ENCODE measurements around the gene DPP4.

DPP4 gene

GRCh38 chr2:162018530-162018929 is 55.5 kb downstream of the DPP4 start:
- Histone ChIP-seq H4K5ac (ENCODE audit: low read length) (no peak overlapping the region), H3K36me3 (ENCODE audit: control insufficient read depth, insufficient read depth, low read length) (no peaks in the 10 kb centered on the region), H4K8ac (ENCODE audit: low read depth, low read length) (no peak overlapping the region), H2BK5ac (ENCODE audit: low read length) (no peak overlapping the region), H3K9ac (ENCODE audit: low read length) (no peak overlapping the region), H3K4ac (ENCODE audit: low read depth, low read length) (no peak overlapping the region), H2AK5ac (ENCODE audit: low read length) (no peak overlapping the region), H3K79me1 (ENCODE audit: low read length) (no peaks in the 10 kb centered on the region), H3K56ac (ENCODE audit: low read length) (no peak overlapping the region), H2BK120ac (ENCODE audit: low read depth, low read length) (no peak overlapping the region), H3K18ac (ENCODE audit: low read length) (no peak overlapping the region), H3K27ac (ENCODE audit: low read depth, low read length) (no peak overlapping the region), H3K23ac (ENCODE audit: low read length) (no peak overlapping the region), H3K4me3 (ENCODE audit: low read length) (no peak overlapping the region), H2BK15ac (replicated peaks; ENCODE audit: low read depth) (no peak overlapping the region), H3K79me2 (ENCODE audit: control insufficient read depth, insufficient read depth, low read length) (no peaks in the 10 kb centered on the region), H3K4me1 (ENCODE audit: control insufficient read depth, low read depth, low read length) (no peaks in the 10 kb centered on the region), H3K4me2 (ENCODE audit: low read length) (no peak overlapping the region), H3K27me3 (ENCODE audit: insufficient read depth, low read length, poor library complexity) (no peaks in the 10 kb centered on the region)
- WGBS (ENCODE audit: extremely low coverage, insufficient coverage, low lambda C conversion rate): no CpG with 5 or more reads among the region's 8 CpGs
- no peak for DNase-seq

GRCh38 chr2:162017233-162017632 is 56.8 kb downstream of the DPP4 start:
- no peak overlapping the region for H3K27ac ChIP-seq (ENCODE audit: low read depth, low read length)
- no peak overlapping the region for H2BK120ac ChIP-seq (ENCODE audit: low read depth, low read length)
- H3K27me3 ChIP-seq (ENCODE audit: insufficient read depth, low read length, poor library complexity): no peaks in the 10 kb centered on the region
- no peak overlapping the region for H3K18ac ChIP-seq (ENCODE audit: low read length)
- WGBS (ENCODE audit: extremely low coverage, insufficient coverage, low lambda C conversion rate): no CpG with 5 or more reads among the region's 3 CpGs
- H3K23ac ChIP-seq (ENCODE audit: low read length): no peak overlapping the region
- H3K4me1 ChIP-seq (ENCODE audit: control insufficient read depth, low read depth, low read length): no peaks in the 10 kb centered on the region
- H3K56ac ChIP-seq (ENCODE audit: low read length): no peak overlapping the region
- H3K36me3 ChIP-seq (ENCODE audit: control insufficient read depth, insufficient read depth, low read length): no peaks in the 10 kb centered on the region
- no peak overlapping the region for H3K4ac ChIP-seq (ENCODE audit: low read depth, low read length)
- H4K5ac ChIP-seq (ENCODE audit: low read length): no peak overlapping the region
- H3K79me2 ChIP-seq (ENCODE audit: control insufficient read depth, insufficient read depth, low read length): no peaks in the 10 kb centered on the region
- H3K9ac ChIP-seq (ENCODE audit: low read length): no peak overlapping the region
- DNase-seq: no peak
- H3K4me2 ChIP-seq (ENCODE audit: low read length): no peak overlapping the region
- no peak overlapping the region for H2BK5ac ChIP-seq (ENCODE audit: low read length)
- H4K8ac ChIP-seq (ENCODE audit: low read depth, low read length): no peak overlapping the region
- H3K79me1 ChIP-seq (ENCODE audit: low read length): no peaks in the 10 kb centered on the region
- H2BK15ac ChIP-seq (replicated peaks; ENCODE audit: low read depth): no peak overlapping the region
- H2AK5ac ChIP-seq (ENCODE audit: low read length): no peak overlapping the region
- no peak overlapping the region for H3K4me3 ChIP-seq (ENCODE audit: low read length)

- Histone ChIP-seq H3K4me3 (ENCODE audit: low read length) (no peak overlapping the region), H3K9ac (ENCODE audit: low read length) (no peak overlapping the region), H3K56ac (ENCODE audit: low read length) (no peak overlapping the region), H3K4ac (ENCODE audit: low read depth, low read length) (no peak overlapping the region), H3K4me1 (ENCODE audit: control insufficient read depth, low read depth, low read length) (no peaks in the 10 kb centered on the region), H2AK5ac (ENCODE audit: low read length) (no peak overlapping the region), H3K4me2 (ENCODE audit: low read length) (no peak overlapping the region), H3K27me3 (ENCODE audit: insufficient read depth, low read length, poor library complexity) (no peaks in the 10 kb centered on the region), H4K5ac (ENCODE audit: low read length) (no peak overlapping the region), H3K79me1 (ENCODE audit: low read length) (no peaks in the 10 kb centered on the region), H2BK15ac (replicated peaks; ENCODE audit: low read depth) (no peak overlapping the region), H3K18ac (ENCODE audit: low read length) (no peak overlapping the region), H3K36me3 (ENCODE audit: control insufficient read depth, insufficient read depth, low read length) (no peaks in the 10 kb centered on the region), H4K8ac (ENCODE audit: low read depth, low read length) (no peak overlapping the region), H3K23ac (ENCODE audit: low read length) (no peak overlapping the region), H2BK5ac (ENCODE audit: low read length) (no peak overlapping the region), H2BK120ac (ENCODE audit: low read depth, low read length) (no peak overlapping the region), H3K27ac (ENCODE audit: low read depth, low read length) (no peak overlapping the region), H3K79me2 (ENCODE audit: control insufficient read depth, insufficient read depth, low read length) (no peaks in the 10 kb centered on the region)
- WGBS (ENCODE audit: extremely low coverage, insufficient coverage, low lambda C conversion rate): no CpG with 5 or more reads among the region's 2 CpGs
- no peak for DNase-seq
Measured at GRCh38 chr2:162016080-162016479, 57.9 kb downstream of the DPP4 start.

GRCh38 chr2:162014751-162015150 is 59.3 kb downstream of the DPP4 start:
- Histone ChIP-seq H3K27ac (ENCODE audit: low read depth, low read length) (no peak overlapping the region), H2BK120ac (ENCODE audit: low read depth, low read length) (no peak overlapping the region), H2BK15ac (replicated peaks; ENCODE audit: low read depth) (no peak overlapping the region), H3K4me2 (ENCODE audit: low read length) (no peak overlapping the region), H3K4ac (ENCODE audit: low read depth, low read length) (no peak overlapping the region), H3K18ac (ENCODE audit: low read length) (no peak overlapping the region), H3K79me1 (ENCODE audit: low read length) (no peaks in the 10 kb centered on the region), H3K23ac (ENCODE audit: low read length) (no peak overlapping the region), H4K8ac (ENCODE audit: low read depth, low read length) (no peak overlapping the region), H4K5ac (ENCODE audit: low read length) (no peak overlapping the region), H2BK5ac (ENCODE audit: low read length) (no peak overlapping the region), H3K56ac (ENCODE audit: low read length) (no peak overlapping the region), H3K36me3 (ENCODE audit: control insufficient read depth, insufficient read depth, low read length) (no peaks in the 10 kb centered on the region), H3K4me1 (ENCODE audit: control insufficient read depth, low read depth, low read length) (no peaks in the 10 kb centered on the region), H3K27me3 (ENCODE audit: insufficient read depth, low read length, poor library complexity) (no peaks in the 10 kb centered on the region), H2AK5ac (ENCODE audit: low read length) (no peak overlapping the region), H3K9ac (ENCODE audit: low read length) (no peak overlapping the region), H3K79me2 (ENCODE audit: control insufficient read depth, insufficient read depth, low read length) (no peaks in the 10 kb centered on the region), H3K4me3 (ENCODE audit: low read length) (no peak overlapping the region)
- WGBS (ENCODE audit: extremely low coverage, insufficient coverage, low lambda C conversion rate): no CpG with 5 or more reads among the region's 6 CpGs
- DNase-seq: no peak

DNA sequence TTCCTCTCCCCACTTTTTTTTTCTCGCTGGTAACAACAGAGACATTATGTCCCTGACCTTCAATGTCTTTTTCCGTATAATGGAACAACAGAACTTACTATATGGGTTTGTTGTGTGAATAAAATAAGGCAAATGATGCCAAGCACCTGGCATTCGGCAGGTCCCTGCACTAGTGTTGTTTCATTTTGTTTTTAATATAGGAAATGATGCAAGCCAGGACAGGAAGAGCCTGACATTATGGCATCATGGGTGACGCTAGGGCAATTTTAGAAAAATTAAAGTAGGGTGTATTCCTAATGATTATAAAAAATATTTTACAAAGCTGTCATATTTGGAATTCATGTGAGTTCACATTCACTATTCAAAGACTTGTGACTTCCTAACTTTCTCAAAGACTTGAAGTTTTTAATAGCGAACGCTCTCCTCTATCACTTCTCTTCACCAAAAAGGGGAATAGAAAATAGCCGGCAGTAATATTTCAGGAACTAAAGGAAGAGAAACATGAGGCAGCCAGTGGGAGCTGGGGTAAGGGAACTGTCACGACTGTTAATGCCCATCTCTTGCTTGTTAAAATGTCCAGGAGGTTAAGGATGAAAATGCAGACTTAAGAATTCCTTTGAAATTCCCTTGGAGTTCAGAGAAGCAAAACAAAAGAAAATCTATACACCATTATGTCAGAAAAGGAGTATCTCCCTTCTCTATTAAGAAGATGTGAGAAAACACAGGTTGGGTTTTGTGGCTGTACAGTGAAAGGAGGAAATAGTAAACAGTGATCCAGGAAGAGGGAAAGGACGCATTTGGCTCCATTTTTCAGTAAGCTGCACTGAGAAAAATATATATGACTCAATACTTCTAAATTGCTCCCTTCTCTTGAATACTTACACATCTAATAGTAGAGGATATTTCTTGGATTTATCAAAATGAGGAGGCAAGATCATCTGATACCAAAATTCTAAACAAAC is 60.2 kb downstream of the DPP4 start:
- H3K56ac ChIP-seq (ENCODE audit: low read length): no peak overlapping the region
- H3K4me3 ChIP-seq (ENCODE audit: low read length): no peak overlapping the region
- H3K23ac ChIP-seq (ENCODE audit: low read length): no peak overlapping the region
- H3K27me3 ChIP-seq (ENCODE audit: insufficient read depth, low read length, poor library complexity): no peaks in the 10 kb centered on the region
- H3K18ac ChIP-seq (ENCODE audit: low read length): no peak overlapping the region
- H3K36me3 ChIP-seq (ENCODE audit: control insufficient read depth, insufficient read depth, low read length): no peaks in the 10 kb centered on the region
- H3K4me2 ChIP-seq (ENCODE audit: low read length): no peak overlapping the region
- H3K9ac ChIP-seq (ENCODE audit: low read length): no peak overlapping the region
- no peaks in the 10 kb centered on the region for H3K79me2 ChIP-seq (ENCODE audit: control insufficient read depth, insufficient read depth, low read length)
- no peak overlapping the region for H4K8ac ChIP-seq (ENCODE audit: low read depth, low read length)
- H2BK5ac ChIP-seq (ENCODE audit: low read length): no peak overlapping the region
- no peak for DNase-seq
- no peak overlapping the region for H3K4ac ChIP-seq (ENCODE audit: low read depth, low read length)
- H2BK15ac ChIP-seq (replicated peaks; ENCODE audit: low read depth): no peak overlapping the region
- H2AK5ac ChIP-seq (ENCODE audit: low read length): no peak overlapping the region
- no CpG with 5 or more reads among the region's 9 CpGs for WGBS (ENCODE audit: extremely low coverage, insufficient coverage, low lambda C conversion rate)
- no peaks in the 10 kb centered on the region for H3K79me1 ChIP-seq (ENCODE audit: low read length)
- H3K27ac ChIP-seq (ENCODE audit: low read depth, low read length): no peak overlapping the region
- no peak overlapping the region for H2BK120ac ChIP-seq (ENCODE audit: low read depth, low read length)
- peaks cover 3% of the 10 kb centered on the region for H3K4me1 ChIP-seq (ENCODE audit: control insufficient read depth, low read depth, low read length)
- no peak overlapping the region for H4K5ac ChIP-seq (ENCODE audit: low read length)

Data from mesendoderm (in vitro differentiated cells).